ENCODE results near the gene FGG.

FGG gene

GRCh38 chr4:154623436-154623835, 11.0 kb upstream of the FGG start:
- TF ChIP-seq NFIC (IDR thresholded peaks at IDR 0.05) (no peak), CEBPB (IDR thresholded peaks at IDR 0.05) (no peak), USF1 (IDR thresholded peaks at IDR 0.05) (no peak), EP300 (IDR thresholded peaks at IDR 0.05; ENCODE audit: borderline replicate concordance) (no peak), REST (IDR thresholded peaks at IDR 0.05; ENCODE audit: low read depth) (no peak), MAX (IDR thresholded peaks at IDR 0.05) (no peak), EGR1 (IDR thresholded peaks at IDR 0.05) (no peak)

GRCh38 chr4:154622598-154622997, 10.1 kb upstream of the FGG start:
- no peak for TF ChIP-seq EP300 (IDR thresholded peaks at IDR 0.05; ENCODE audit: borderline replicate concordance)
- peak; percentile 73 for TF ChIP-seq RAD21 (IDR thresholded peaks at IDR 0.05; ENCODE audit: low read depth)

GRCh38 chr4:154620111-154620510, 7.7 kb upstream of the FGG start:
- TF ChIP-seq EP300 (IDR thresholded peaks at IDR 0.05; ENCODE audit: borderline replicate concordance) (no peak), RAD21 (IDR thresholded peaks at IDR 0.05; ENCODE audit: low read depth) (no peak), MAX (IDR thresholded peaks at IDR 0.05) (no peak), USF1 (IDR thresholded peaks at IDR 0.05) (no peak), TAF1 (IDR thresholded peaks at IDR 0.05; ENCODE audit: low read depth) (no peak), CREB1 (IDR thresholded peaks at IDR 0.05; ENCODE audit: low read depth) (no peak), REST (IDR thresholded peaks at IDR 0.05; ENCODE audit: low read depth) (no peak), TCF12 (IDR thresholded peaks at IDR 0.05; ENCODE audit: low read depth) (no peak), TEAD4 (IDR thresholded peaks at IDR 0.05) (no peak), CEBPB (IDR thresholded peaks at IDR 0.05) (no peak)

GRCh38 chr4:154618708-154619315, 6.4 kb upstream of the FGG start:
- TF ChIP-seq RAD21 (IDR thresholded peaks at IDR 0.05; ENCODE audit: low read depth): peak; percentile 74
- no peak for TF ChIP-seq CREB1 (IDR thresholded peaks at IDR 0.05; ENCODE audit: low read depth)

GRCh38 chr4:154617820-154618317, 5.4 kb upstream of the FGG start:
- TF ChIP-seq CREB1 (IDR thresholded peaks at IDR 0.05; ENCODE audit: low read depth) (no peak), TAF1 (IDR thresholded peaks at IDR 0.05; ENCODE audit: low read depth) (no peak), REST (IDR thresholded peaks at IDR 0.05; ENCODE audit: low read depth) (no peak), USF1 (IDR thresholded peaks at IDR 0.05) (no peak), NFIC (IDR thresholded peaks at IDR 0.05) (no peak), MAX (IDR thresholded peaks at IDR 0.05) (no peak), TCF12 (IDR thresholded peaks at IDR 0.05; ENCODE audit: low read depth) (no peak)
